HG02938 (cell line): Measurements from ENCODE around the gene WDR37.
A peak's percentile ranks its signal among the peaks of the same experiment; 100 is the strongest.
"Not testable (repeated sequence)": the region's sequence is repeated elsewhere in the genome, so short reads cannot be mapped to it uniquely, and the experiment has no call there.

Experiments
- ATAC-seq: cut with Tn5 transposase; IDR thresholded peaks from one replicate; pipeline ENCODE4 v1.9.1; 2021; ENCODE audit warnings: mild to moderate bottlenecking, moderate library complexity; ENCODE audit not compliant: unreplicated experiment

Gene WDR37

DNA sequence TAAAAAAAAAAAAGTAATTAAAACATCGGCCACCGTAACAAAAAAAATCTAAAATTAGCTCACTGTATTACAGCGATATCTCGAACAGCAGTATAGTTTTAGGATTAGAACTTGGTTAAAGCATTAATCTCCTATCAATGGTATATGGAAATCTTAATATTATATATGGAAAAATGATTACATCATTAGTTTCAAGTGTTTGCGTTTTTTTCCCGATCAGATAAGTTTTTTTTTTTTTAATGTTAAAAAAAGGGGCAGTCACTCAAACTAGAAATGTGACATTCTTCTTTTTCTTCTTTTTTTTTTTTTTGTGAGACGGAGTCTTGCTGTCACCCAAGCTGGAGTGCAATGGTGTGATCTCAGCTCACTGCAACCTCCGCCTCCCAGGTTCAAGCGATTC lies 14.7 kb upstream of the WDR37 start:
- ATAC-seq, result no peak

DNA sequence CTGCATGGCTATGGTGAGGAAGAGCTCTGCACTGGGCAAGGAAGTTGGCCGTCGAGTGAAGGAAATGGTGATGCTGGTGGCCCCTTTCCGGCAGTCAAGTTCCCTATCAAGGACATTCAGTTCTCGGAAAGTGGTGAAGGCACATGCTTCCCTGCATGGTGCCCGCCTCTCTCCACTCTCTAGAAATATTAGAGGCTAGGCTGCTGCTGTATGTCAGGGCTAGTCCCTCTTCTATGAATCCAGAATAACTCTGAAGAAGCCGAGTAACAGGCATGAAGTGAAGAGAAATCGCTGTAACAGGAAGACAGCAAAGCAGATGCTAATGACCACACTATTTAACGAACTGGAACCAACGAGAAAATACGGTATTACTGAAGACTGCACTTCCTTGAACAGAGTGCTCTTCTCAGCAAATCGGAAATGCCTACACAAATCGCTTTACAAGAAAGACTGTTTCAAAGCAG lies 12.6 kb upstream of the WDR37 start:
- peak; percentile 56 for ATAC-seq

DNA sequence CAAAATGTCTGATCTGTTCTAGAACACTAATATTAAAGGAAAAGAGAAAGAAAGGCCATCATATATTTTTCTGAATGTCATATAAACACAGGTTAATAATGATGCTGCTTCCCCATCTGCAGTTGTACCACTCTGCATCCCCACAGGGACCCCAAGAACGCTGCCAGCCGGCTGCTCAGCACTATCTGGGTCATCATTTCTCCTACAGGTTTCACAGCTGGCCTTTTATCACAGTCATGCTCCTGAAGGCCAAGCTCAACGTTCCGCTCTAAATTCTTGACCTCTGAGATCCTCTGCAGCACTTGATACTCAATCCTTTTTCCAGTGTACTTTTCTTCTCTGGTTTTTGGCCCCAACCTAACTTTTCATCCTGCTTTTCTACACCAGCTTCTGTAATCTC lies 12.0 kb upstream of the WDR37 start:
- no peak for ATAC-seq

DNA sequence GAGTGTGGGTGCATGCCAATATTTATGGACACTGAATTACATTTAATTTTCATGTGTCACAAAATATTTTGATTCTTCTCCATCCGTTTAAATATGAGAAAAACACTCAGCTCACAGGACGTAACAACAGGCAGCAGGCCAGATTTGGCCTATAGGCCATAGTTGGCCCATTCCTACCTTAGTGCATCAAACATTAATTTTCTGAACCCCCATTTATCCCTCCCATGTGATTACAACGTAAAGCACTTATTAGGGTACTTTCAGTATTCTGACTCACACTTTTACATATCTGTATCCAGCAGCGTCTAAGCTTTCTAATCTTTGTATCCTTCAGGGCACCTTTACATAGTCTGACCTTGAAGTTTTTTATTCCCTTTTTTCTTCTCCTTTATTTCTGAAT lies 11.2 kb upstream of the WDR37 start:
- no peak for ATAC-seq

DNA sequence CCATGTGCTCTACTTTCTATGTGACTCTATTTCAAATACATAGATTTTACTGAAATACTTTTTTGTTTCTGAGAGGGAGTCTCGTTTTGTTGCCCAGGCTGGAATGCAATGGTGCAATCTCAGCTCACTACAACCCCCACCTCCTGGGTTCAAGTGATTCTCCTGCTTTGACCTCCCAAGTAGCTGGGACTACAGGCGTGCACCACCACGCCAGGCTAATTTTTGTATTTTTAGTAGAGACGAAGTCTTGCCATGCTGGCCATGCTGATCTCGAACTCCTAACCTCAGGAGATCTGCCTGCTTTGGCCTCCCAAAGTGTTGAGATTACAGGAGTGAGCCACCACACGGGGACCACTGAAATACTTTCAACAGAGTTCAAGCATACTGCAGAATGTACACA lies 10.8 kb upstream of the WDR37 start:
- no peak for ATAC-seq

DNA sequence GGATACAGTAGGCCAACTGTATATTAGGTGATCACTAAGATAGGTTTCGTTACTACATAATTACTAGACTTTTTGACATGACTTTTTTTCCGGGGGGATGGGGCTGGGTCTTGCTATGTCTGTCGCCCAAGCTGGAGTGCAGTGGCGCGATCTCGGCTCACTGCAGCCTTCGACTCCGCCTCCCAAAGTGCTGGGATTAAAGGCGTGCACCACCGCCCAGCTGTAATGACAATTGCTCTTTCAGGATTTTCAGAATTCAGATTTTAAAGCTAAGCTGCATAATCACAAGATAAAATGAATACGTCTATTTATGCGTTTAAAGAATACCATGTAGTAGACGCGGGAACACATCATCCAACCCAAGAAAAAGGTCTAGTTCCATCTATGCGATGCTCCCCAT lies 8.2 kb upstream of the WDR37 start:
- no peak for ATAC-seq

DNA sequence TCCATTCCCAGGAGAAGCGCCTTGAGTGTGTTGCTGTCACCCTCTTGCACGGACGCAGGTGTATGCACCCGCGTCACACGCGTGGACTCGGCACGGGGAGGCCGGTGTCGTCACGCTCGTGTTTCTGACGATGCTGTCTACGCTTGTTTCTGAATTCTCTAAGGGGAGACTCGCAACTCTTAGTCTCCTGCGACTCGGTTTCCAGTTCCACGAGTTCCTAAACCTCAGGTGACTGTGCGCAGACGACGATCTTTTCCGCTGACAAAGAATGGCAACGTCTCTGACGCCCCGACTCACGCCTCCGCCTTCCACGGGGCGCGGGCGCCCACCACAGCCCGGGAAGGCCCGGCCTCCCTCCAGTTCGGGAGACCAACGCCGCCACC lies 7.8 kb upstream of the WDR37 start:
- peak; percentile 0 for ATAC-seq

DNA sequence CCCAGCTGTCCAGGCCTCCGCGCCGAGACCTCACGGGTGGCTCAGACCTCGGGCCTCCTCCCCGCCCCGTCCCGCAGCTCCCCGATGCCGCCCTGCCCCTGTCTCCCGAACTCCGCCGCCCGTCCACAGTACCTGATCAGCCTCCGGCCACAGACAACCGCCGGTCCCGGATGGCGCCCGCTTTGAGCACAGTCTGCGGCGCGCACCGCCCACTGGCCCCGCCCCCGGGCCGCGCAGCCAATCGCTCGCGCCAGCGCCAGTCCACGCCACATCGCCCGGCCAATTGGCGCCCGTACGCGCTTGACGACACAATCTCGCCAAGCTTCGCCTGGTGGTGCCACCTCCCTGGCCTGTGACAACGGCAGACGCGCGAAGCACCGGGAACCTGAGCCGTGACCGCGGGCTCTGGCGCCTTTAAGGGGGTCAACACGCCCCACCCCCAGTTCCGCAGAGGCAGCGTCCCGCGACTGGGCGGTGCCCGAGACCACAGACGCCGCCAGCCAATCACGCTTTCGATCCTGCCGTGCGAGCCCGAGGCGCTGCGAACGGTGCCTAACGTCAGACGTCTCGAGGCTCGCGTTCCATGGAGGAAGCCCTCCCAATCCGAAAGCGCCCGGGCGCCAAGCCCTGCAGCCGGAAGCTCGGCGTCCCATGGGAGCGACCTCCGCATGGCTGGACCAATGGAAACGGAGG lies 7.3 kb upstream of the WDR37 start, which contains the start of gene IDI1:
TSS of gene IDI1 (minus strand) at position 388 of the 693 bp plus-strand sequence. CDS start at position 272, 116 bp downstream.
- ATAC-seq, result peak; percentile 74

DNA sequence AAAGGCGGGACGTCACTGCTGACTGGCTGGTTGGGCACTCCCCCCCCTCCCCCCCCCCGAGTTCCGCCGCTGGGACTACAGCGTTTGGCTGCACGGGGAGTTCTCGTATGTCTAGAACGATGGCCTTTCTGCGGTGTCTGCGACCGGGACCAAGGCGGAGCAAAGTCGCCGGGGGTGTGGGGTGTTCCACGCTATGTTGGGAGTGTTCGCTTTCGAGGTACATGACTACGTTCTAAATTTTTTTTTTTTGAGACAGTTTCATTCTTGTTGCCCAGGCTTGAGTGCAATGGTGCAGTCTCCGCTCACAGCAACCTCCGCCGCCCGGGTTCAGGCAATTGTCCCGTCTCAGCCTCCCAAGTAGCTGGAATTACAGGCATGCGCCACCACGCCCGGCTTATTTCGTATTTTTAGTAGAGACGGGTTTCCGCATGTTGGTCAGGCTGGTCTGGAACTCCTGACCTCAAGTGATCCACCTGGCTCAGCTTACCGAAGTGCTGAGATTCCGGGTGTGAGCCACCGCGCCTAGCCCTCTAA lies 6.7 kb upstream of the WDR37 start:
- no peak for ATAC-seq

DNA sequence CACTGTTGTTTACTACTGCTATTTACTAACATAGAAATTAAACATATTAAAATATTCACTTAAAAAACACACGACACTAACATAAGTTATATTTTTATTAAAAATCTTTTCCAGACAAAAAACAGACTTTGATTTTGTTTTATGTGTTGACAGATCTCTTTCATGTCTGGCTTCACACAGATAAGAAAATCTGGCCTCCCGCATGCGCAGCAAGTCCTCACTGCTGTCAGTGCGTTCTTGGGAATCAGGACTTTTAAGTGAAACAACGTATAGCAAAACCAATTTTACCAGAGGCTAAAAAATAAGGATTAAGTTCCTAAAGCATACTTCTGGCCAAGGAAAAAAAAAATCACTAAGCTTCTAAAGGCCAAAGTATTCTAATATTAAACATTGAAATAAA lies 6.0 kb upstream of the WDR37 start:
- no peak for ATAC-seq

DNA sequence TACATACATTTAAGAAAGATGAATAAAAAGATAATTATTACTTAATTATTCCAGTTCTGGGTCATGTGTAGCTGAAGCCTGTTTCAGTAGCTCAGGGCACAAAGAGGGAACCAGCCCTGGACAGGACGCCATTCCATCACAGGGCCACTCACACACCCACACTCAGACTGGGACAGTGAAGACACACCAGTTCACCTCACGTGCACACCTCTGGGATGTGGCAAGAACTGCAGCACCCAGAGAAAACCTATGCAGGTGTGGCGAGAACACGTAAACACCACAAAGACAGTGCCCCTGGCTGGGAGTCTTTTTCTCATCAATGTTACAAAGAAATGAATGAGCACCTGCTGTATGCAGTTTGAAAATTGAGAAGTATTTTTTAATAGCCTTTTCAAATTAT lies 5.6 kb upstream of the WDR37 start:
- no peak for ATAC-seq

DNA sequence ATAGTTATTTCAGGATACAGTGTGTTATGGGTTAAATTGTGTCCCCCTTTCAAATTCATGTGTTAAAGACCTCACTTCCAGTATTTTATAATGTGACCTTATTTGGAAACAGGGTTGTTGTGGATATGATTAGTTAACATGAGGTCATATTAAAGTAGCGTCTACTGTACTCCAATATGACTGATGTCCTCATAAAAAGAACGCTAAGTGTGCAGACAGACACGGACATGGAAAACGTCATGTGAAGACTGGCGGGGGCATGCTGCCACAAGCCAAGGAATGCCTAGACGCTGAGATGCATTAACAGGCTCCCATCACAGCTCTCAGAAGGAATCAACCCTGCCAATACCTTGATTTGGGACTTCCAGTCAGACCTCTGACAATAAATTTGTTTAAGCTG lies 1.5 kb upstream of the WDR37 start:
- ATAC-seq, result no peak

DNA sequence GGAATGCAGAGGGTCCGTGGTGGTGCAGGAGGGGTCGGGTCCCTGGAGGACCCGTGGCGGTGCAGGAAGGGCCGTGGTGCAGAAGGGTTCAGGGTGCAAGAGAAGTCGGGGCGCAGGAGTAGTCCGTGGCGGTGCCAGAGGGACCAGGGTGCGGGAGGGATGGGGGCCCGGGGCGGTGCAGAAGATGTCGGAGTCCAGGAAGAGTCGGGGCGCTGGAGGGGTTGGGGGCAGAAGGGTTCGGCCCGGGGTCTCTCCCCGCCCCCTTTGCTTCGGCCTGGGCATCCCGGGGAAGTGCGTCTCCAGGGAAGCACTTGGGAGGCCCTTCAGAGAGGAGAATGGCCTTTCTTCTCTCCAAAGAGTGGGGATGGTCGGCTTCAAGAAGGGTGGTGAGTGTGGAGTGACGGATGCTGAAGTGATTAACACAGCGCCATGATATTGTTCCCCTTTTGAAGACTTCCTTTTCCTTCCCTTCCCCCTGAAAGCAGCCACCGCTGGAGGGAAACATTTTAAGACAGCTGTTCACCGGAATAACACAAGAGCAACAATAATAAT lies 997 bp downstream of the WDR37 start:
- no peak for ATAC-seq

DNA sequence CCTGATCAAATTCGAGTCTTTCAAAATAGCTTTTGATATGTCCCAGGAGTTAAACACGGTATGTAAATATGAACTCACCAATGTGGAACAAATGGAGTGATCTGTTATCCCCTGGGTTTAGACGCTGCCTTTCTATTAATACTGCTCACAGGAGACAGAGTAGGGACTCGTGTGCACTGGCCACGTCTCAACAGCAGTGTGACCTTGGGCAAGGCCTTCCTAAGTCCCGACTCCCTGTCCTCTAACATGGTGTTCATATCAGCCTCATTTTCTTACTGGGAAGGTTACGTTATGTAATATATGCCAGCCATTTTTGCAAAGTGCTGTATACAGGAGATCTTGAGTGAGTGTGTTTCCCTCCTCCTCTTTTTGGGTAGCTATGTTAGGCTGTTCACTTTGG lies 1.8 kb downstream of the WDR37 start:
- no peak for ATAC-seq

DNA sequence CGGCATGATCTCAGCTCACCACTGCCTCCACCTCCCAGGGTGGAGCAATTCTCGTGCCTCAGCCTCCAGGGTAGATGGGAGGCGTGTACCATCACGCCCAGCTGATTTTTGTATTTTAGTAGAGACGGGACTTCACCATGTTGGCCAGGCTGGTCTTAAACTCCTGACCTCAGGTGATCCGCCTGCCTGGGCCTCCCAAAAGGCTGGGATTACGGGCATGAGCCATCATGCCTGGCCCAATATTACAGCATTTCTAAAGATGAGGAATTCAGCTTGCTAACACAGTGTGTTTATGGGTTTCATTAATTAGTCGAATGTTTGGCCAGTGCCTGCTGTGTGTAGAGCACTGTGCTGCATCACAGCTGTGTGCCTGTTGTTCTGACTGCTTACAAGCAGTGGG lies 3.7 kb downstream of the WDR37 start:
- ATAC-seq, result no peak

DNA sequence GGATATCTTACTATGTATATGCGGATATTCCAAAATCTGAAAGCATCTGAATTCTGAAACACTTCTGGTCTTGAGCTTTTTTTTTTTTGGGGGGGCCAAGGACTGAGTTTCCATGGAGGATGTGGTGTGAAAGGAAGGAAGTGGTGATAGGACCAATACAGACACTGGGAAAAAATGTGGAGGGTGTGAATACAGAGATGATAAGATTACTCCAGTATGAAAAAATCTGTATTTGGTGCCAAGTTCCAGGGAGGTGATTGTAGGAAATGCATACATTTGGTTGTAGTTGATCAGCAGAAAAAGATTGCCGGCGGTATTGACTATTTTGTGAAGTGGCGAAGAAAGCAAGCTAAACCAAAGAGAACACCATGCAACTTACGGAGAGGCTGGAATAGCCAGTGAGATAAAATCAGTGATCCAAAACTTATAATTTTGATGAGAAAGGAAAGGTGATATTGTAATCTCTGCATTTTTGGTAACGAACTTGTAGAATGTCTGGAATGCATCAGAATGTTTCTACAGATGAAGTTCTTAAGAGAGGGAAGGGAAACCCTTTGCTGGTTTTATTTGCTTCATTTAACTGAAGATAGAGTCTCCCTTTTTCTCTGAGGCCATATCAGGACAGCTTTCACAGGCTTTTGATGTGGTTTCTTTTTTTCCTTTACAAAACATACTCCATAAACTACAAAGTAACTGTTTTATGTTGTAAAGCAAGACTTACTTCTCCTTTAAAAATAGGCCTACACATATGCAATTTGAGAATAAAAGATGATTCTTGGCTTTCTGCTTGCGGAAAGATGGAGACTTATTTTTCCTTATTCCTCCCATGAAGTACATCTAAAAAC lies 6.0 kb downstream of the WDR37 start:
- ATAC-seq, result no peak

DNA sequence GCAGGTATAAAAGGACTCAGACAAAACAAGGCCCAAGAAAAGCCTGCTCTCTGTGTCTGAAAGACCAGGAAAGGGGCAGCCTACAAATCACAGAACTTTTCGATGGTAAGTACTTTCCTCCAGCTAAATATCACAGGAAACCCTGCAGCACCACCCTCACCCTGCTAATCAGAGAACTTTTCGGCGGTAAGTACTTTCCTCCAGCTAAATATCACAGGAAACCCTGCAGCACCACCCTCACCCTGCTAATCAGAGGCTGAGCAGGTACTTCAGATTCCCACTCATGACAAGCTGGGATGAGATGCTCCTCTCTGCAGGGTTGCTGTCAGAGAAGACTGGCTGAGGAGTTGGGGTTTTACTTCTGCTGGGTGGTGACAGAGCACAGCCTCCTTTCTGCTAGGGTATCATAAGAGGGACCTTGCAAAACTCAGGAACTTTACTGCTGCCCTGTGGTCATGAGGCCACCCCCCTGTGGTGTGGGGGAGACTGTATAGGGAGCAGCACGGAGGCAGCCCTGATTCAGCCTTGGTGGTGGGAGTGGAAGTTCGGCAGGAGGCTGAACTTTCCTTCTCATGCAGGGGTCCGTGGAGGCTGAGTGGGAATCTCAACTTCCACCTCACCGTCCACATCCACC lies 7.2 kb downstream of the WDR37 start:
- no peak for ATAC-seq

DNA sequence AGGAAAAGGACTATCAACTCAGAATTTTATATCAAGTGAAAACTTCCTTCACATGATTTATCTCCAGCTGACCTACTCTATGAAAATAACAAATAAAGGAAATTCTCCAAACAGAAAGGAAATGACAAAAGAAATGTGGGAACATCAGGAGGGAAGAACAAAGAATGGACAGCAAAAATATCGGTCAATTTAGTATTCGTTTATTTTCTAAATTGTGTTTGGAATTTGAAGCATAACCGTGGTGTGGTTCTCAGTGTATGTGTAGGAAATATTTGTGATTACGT lies 8.7 kb downstream of the WDR37 start:
- no peak for ATAC-seq

DNA sequence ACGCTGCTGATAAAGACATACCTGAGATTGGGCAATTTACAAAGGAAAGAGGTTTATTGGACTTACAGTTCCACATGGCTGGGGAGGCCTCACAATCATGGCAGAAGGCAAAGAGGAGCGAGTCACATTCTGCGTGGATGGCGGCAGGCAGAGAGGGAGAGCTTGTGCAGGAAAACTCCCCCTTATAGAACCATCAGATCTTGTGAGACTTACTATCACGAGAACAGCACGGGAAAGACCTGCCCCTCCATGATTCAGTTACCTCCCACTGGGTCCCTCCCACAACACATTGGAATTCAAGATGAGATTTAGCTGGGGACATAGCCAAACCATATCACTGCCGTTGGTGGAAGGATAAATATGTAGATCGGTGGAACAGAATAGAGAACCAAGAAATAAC lies 10.5 kb downstream of the WDR37 start:
- ATAC-seq, result not testable (repeated sequence)

DNA sequence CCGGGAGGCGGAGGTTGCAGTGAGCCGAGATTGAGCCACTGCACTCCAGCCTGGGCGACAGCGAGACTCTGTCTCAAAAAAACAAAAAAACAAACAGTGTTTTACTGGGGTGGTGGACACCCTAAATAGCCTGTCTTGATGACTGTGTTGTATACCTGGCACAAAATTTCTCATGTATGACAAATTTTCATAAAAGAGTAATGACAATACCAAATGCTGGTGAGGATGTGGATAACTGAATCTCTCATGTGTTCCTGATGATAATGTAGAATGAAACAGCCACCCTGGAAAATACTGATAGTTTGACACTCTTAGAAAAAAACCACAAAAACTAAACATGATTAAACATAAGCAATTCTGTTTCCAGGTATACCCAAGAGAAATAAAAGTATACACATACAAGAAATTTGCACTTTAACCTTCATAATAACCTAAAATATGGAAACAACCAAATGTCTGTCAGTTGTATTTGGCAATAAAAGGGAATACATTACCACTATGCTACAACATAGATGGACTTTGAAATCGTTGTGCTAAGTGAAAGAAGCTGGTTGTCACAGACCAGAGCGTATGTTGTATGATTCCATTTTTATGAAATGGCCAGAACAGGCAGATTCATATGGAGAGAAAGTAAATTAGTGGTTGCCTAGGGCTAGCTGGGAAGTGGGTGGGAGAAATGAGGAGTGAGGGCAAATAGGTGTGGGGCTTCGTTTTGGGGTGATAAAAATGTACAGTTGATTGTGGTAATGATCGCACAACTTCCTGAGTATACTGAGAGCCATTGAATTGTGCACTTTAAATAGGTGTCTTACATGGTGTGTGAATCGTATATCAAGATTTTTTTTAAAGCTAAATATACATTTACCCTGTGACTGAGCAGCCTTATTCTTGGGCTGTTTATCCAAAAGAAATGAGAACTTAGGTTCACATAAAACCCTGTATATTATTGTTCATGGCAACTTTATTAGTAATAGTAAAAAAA lies 12.5 kb downstream of the WDR37 start:
- ATAC-seq, result no peak
